H1 (cell line): ENCODE measurements around the gene MACROD1. TPM values are rescaled to one million over a fixed set of nuclear protein-coding genes. Genes with fewer than 3 reads are reported as not detected.

Source experiments
- CTCF ChIA-PET: fragments of 300-600 bp; sonication (Branson Sonifier 250); formaldehyde crosslinking; loops from one replicate; lab custom pipeline; 2021; ENCODE audit not compliant: partially characterized antibody; lab: Charles Lee
- POLR2A ChIA-PET: fragments of 300-600 bp; sonication (Branson Sonifier 250); formaldehyde crosslinking; loops from one replicate; lab custom pipeline; 2021; ENCODE audit warnings: inconsistent platforms; ENCODE audit not compliant: partially characterized antibody; lab: Charles Lee
- DNase-seq, 2 experiments: peaks; one replicate each; pipeline versions ENCODE4 v3.0.0 to v3.0.0-alpha.2; 2010 to 2022; ENCODE audit warnings: low spot score in 2 of 2, low read depth in 1 of 2, mixed read lengths in 1 of 2
- FAIRE-seq: peaks from 2 replicates; lab custom pipeline; 2011; peaks lifted over from hg19 to GRCh38; lab: Jason Lieb, UNC
- H2AFZ ChIP-seq: 2 replicates; pipeline ENCODE4 v1.8.1; 2012; ENCODE audit warnings: low read length, inconsistent platforms
- H2AK5ac ChIP-seq: 2 replicates; pipeline ENCODE4 v1.6.1; 2013; ENCODE audit warnings: low read depth, low read length
- H2BK120ac ChIP-seq: replicated peaks from 2 replicates; pipeline ENCODE3; 2013; ENCODE audit warnings: low read depth, low read length, inconsistent platforms
- H2BK12ac ChIP-seq: 2 replicates; pipeline ENCODE4 v1.6.1; 2013; ENCODE audit warnings: low read depth, low read length
- H2BK15ac ChIP-seq: 2 replicates; pipeline ENCODE4 v1.6.1; 2013; ENCODE audit warnings: low read length
- H2BK20ac ChIP-seq: 2 replicates; pipeline ENCODE4 v1.6.1; 2013; ENCODE audit warnings: low read length
- H2BK5ac ChIP-seq: 2 replicates; pipeline ENCODE4 v1.6.1; 2013; ENCODE audit warnings: low read depth, low read length
- H3K14ac ChIP-seq: 2 replicates; pipeline ENCODE4 v1.6.1; 2013; ENCODE audit warnings: inconsistent platforms; ENCODE audit not compliant: insufficient read length
- H3K18ac ChIP-seq: 2 replicates; pipeline ENCODE4 v1.6.1; 2013; ENCODE audit warnings: low read length; ENCODE audit errors: extremely low read depth
- H3K23ac ChIP-seq: 2 replicates; pipeline ENCODE4 v1.6.1; 2013; ENCODE audit warnings: inconsistent platforms; ENCODE audit not compliant: insufficient read length
- H3K23me2 ChIP-seq: 2 replicates; pipeline ENCODE4 v1.6.1; 2013; ENCODE audit warnings: low read depth, low read length
- H3K27ac ChIP-seq: 2 replicates; pipeline ENCODE4 v1.6.1; 2011; ENCODE audit warnings: low read depth, low read length, inconsistent platforms
- H3K27me3 ChIP-seq, 4 experiments: replicated peaks in 1 of 4; 1 replicate in 1 of 4; 2 replicates in 3 of 4; pipeline versions ENCODE4 v1.6.1 to v1.8.1; 2011 to 2013; ENCODE audit warnings: low read length in 3 of 4, mild to moderate bottlenecking in 3 of 4, inconsistent platforms in 2 of 4, mixed read lengths in 2 of 4, moderate library complexity in 1 of 4; ENCODE audit not compliant: control insufficient read depth in 3 of 4, insufficient read depth in 3 of 4; ENCODE audit errors: extremely low read depth in 1 of 4
- H3K36me3 ChIP-seq, 4 experiments: 2 replicates each; pipeline versions ENCODE4 v1.6.1 to v1.8.1; 2011 to 2013; ENCODE audit warnings: mild to moderate bottlenecking in 4 of 4, low read length in 3 of 4, moderate library complexity in 2 of 4, control low read depth in 1 of 4, inconsistent platforms in 1 of 4; ENCODE audit not compliant: insufficient read depth in 4 of 4, control insufficient read depth in 2 of 4
- H3K4ac ChIP-seq: replicated peaks from 2 replicates; pipeline ENCODE3; 2013; ENCODE audit warnings: low read length, low read depth, mixed read lengths, inconsistent platforms; ENCODE audit not compliant: insufficient read length
- H3K4me1 ChIP-seq, 4 experiments: replicated peaks in 1 of 4; 1 replicate in 1 of 4; 2 replicates in 3 of 4; pipeline versions ENCODE4 v1.6.1 to v1.8.1; 2011 to 2013; ENCODE audit warnings: low read length in 3 of 4, inconsistent platforms in 2 of 4, mixed read lengths in 1 of 4; ENCODE audit not compliant: insufficient read depth in 4 of 4, control insufficient read depth in 3 of 4
- H3K4me2 ChIP-seq, 2 experiments: 2 replicates each; pipeline versions ENCODE4 v1.6.1 to v1.8.1; 2011 to 2013; ENCODE audit warnings: low read depth in 2 of 2, low read length in 2 of 2, control low read depth in 1 of 2, inconsistent platforms in 1 of 2, mild to moderate bottlenecking in 1 of 2; ENCODE audit not compliant: insufficient read depth in 1 of 2
- H3K4me3 ChIP-seq, 4 experiments: fragments of 200-600, 300-600 bp in 1 of 4; sonication (generic), shearing (Covaris generic), sonication (Bioruptor Twin) in 1 of 4; 2 replicates each; pipeline versions ENCODE4 v1.5.1 to v1.8.1; 2011 to 2016; ENCODE audit warnings: low read length in 4 of 4, low read depth in 3 of 4, control low read depth in 2 of 4, inconsistent platforms in 2 of 4, mild to moderate bottlenecking in 2 of 4, mixed read lengths in 1 of 4, moderate library complexity in 1 of 4; ENCODE audit not compliant: insufficient read depth in 2 of 4; ENCODE audit errors: extremely low read depth in 1 of 4
- H3K56ac ChIP-seq: replicated peaks from 2 replicates; pipeline ENCODE3; 2013; ENCODE audit warnings: low read depth, mild to moderate bottlenecking, mixed read lengths, low read length, inconsistent platforms; ENCODE audit not compliant: insufficient read length
- H3K79me1 ChIP-seq: 2 replicates; pipeline ENCODE4 v1.6.1; 2013; ENCODE audit warnings: low read depth, low read length, control low read depth
- H3K79me2 ChIP-seq, 2 experiments: 2 replicates each; pipeline versions ENCODE4 v1.6.1 to v1.8.1; 2012 to 2013; ENCODE audit warnings: low read length in 2 of 2, mild to moderate bottlenecking in 2 of 2, inconsistent platforms in 1 of 2; ENCODE audit not compliant: insufficient read depth in 2 of 2, control insufficient read depth in 1 of 2
- H3K9ac ChIP-seq, 4 experiments: replicated peaks in 1 of 4; 1 replicate in 1 of 4; 2 replicates in 3 of 4; pipeline versions ENCODE4 v1.6.1 to v1.8.1; 2011 to 2013; ENCODE audit warnings: low read depth in 3 of 4, low read length in 3 of 4, control low read depth in 2 of 4, mild to moderate bottlenecking in 2 of 4, moderate library complexity in 2 of 4, inconsistent platforms in 1 of 4; ENCODE audit errors: extremely low read depth in 1 of 4
- H3K9me3 ChIP-seq, 2 experiments: 2 replicates each; pipeline versions ENCODE4 v1.6.1 to v1.8.1; 2012 to 2013; ENCODE audit warnings: mild to moderate bottlenecking in 2 of 2, moderate library complexity in 2 of 2, control low read depth in 1 of 2, inconsistent platforms in 1 of 2, low read depth in 1 of 2, low read length in 1 of 2, mixed read lengths in 1 of 2; ENCODE audit not compliant: insufficient read depth in 2 of 2
- H4K20me1 ChIP-seq, 2 experiments: replicated peaks in 1 of 2; 2 replicates each; pipeline versions ENCODE3 to v1.8.1; 2011 to 2013; ENCODE audit warnings: inconsistent platforms in 2 of 2, low read length in 2 of 2, mild to moderate bottlenecking in 1 of 2; ENCODE audit not compliant: insufficient read depth in 2 of 2, control insufficient read depth in 1 of 2
- H4K5ac ChIP-seq: 2 replicates; pipeline ENCODE4 v1.6.1; 2013; ENCODE audit warnings: low read length, low read depth, mixed read lengths, inconsistent platforms; ENCODE audit not compliant: insufficient read length
- H4K8ac ChIP-seq: 2 replicates; pipeline ENCODE4 v1.8.0; 2013; ENCODE audit warnings: mild to moderate bottlenecking, moderate library complexity, low read length, inconsistent platforms; ENCODE audit not compliant: insufficient read depth; ENCODE audit errors: extremely low read depth
- H4K91ac ChIP-seq: replicated peaks from 2 replicates; pipeline ENCODE3; 2013; ENCODE audit warnings: low read length, mixed read lengths, inconsistent platforms; ENCODE audit not compliant: insufficient read length
- HDAC2 ChIP-seq, 2 experiments: fragments of 300-600 bp in 1 of 2; sonication (generic) in 1 of 2; IDR thresholded peaks; 2 replicates each; pipeline ENCODE4 v1.6.1; 2011 to 2012; ENCODE audit warnings: low read depth in 2 of 2, low read length in 2 of 2, mild to moderate bottlenecking in 2 of 2, moderate library complexity in 2 of 2, borderline replicate concordance in 1 of 2, inconsistent platforms in 1 of 2
- KDM1A ChIP-seq: fragments of 200-600, 300-600 bp; sonication (generic); IDR thresholded peaks from 2 replicates; pipeline ENCODE4 v1.7.1; 2016; ENCODE audit warnings: mild to moderate bottlenecking, low read length, borderline replicate concordance
- RXRA ChIP-seq: IDR thresholded peaks from 2 replicates; pipeline ENCODE4 v1.6.1; 2011; ENCODE audit warnings: low read depth, mild to moderate bottlenecking, low read length, moderate library complexity; ENCODE audit not compliant: insufficient read depth
- SAP30 ChIP-seq: fragments of 300-600 bp; sonication (generic); IDR thresholded peaks from 2 replicates; pipeline ENCODE4 v1.7.1; 2012; ENCODE audit warnings: low read length, moderate library complexity, mild to moderate bottlenecking, inconsistent platforms; ENCODE audit not compliant: insufficient read depth, insufficient replicate concordance
- WGBS, 2 experiments: shearing (Covaris generic) in 1 of 2; methylation state at CpG; one replicate each; pipeline versions ENCODE4 v1.1.6 to v1.1.7; 2013 to 2015; ENCODE audit warnings: low lambda C conversion rate in 2 of 2, mixed read lengths in 2 of 2, inconsistent platforms in 1 of 2, low coverage in 1 of 2, missing lambda C conversion rate in 1 of 2; ENCODE audit not compliant: insufficient replicate concordance in 2 of 2, insufficient coverage in 1 of 2, insufficient read length in 1 of 2; ENCODE audit errors: extremely low coverage in 1 of 2, missing lambda C conversion rate in 1 of 2; 5-methylcytosine and 5-hydroxymethylcytosine counted together
- polyA plus RNA-seq, 7 experiments: library from polyadenylated mRNA; depleted of rRNA in 3 of 7; stranded (reverse) in 5 of 7; unstranded in 2 of 7; fragments of >200 nt in 5 of 7; fragments of 200-250 nt in 2 of 7; gene quantifications; 1 replicate in 5 of 7; 2 replicates in 1 of 7; 4 replicates in 1 of 7; pipeline versions ENCODE4 v1.2.1 to v1.2.3, GENCODE V29; 2011 to 2013; ENCODE audit warnings: missing spikeins in 2 of 7, mixed read lengths in 2 of 7
- total RNA-seq: library from RNA; stranded (reverse); fragmentation: NEBNext Ultra II Directional; extraction: Animal tissue kit (Norgen Biotek cat#: 25700); gene quantifications from 2 replicates; pipeline ENCODE4 v1.2.1, GENCODE V29; 2021
- TF ChIP-seq, protein P1 (sequence below): IDR thresholded peaks from 2 replicates; pipeline ENCODE4 v1.6.1; 2012; ENCODE audit warnings: inconsistent platforms

Gene MACROD1
- total and polyA plus RNA-seq, 2 of the 8 experiments (the other 6 are each of a cell fraction or from before 2014, with no cell fraction given) = 19.5 to 34.1 TPM

GRCh38 chr11:64000740-64001483 is 165.0 kb downstream of the MACROD1 start:
- Histone ChIP-seq H3K23ac (no peak overlapping the region), H3K36me3 (peaks cover 6 to 17% (median 10%) of the 10 kb centered on the region in 4 experiments), H4K20me1 (peaks cover 4 to 20% of the 10 kb centered on the region in 2 experiments), H2BK5ac (no peak overlapping the region), H2BK20ac (no peak overlapping the region), H3K79me2 (no peaks in the 10 kb centered on the region), H3K9ac (no peak overlapping the region), H3K56ac (no peak overlapping the region), H3K4me3 (peak overlapping the region in 2 of 4 experiments; percentile 9 to 61; a peak in 4 of 8 replicates), H3K23me2 (peaks cover 18% of the 10 kb centered on the region; the same call in 1 of the 2 replicates), H2AK5ac (0 out of 2 replicates have a peak overlapping the region, but pooled peaks have one; percentile 49), H3K79me1 (peaks cover 2% of the 10 kb centered on the region; the same call in 1 of the 2 replicates), H3K4me1 (peaks cover 2 to 23% (median 12%) of the 10 kb centered on the region in 4 experiments; a peak in 6 of 7 replicates), H3K14ac (no peak overlapping the region), H3K27me3 (peaks cover 12 to 43% (median 31%) of the 10 kb centered on the region in 4 experiments), H2BK120ac (no peak overlapping the region), H4K5ac (no peak overlapping the region), H3K4ac (no peak overlapping the region), H2AFZ (no peak overlapping the region), H3K9me3 (no peaks in the 10 kb centered on the region), H2BK15ac (peak overlapping the region; percentile 81; the same call in 1 of the 2 replicates), H4K8ac (peak overlapping the region; percentile 48; the same call in 1 of the 2 replicates), H3K4me2 (peak overlapping the region; percentile 70 to 98), H2BK12ac (no peak overlapping the region), H4K91ac (no peak overlapping the region), H3K18ac (no peak overlapping the region), H3K27ac (no peak overlapping the region)
- ChIA-PET CTCF (interaction anchor here (0.9 to 6.8 kb wide), 40 partner anchors 8 to 300 kb away, joined by 3 to 171 read pairs (median 6); partner anchors contain the start of genes FLRT1 and STIP1), POLR2A (interaction anchor here (0.8 to 5.1 kb wide), 15 partner anchors 11 to 206 kb away, joined by 3 to 46 read pairs (median 3); partner anchors contain the start of genes COX8A, FERMT3 and OTUB1)
- DNase-seq (no peak), FAIRE-seq (no peak)
- WGBS, 2 experiments = 52% methylated on average over 41 of the region's 60 CpGs; no CpG with 5 or more reads in 1 of the 2 experiments
- TF ChIP-seq KDM1A (peak; percentile 96), SAP30 (no peak), HDAC2 (IDR thresholded peaks at IDR 0.05; ENCODE audit: borderline replicate concordance in 1 of 2, low read depth in 2 of 2, low read length in 2 of 2) (0 out of 4 replicates have a peak, but pooled peaks of 1 of the 2 experiments have one; percentile 10), RXRA (no peak)
- TF ChIP-seq, protein P1, sequence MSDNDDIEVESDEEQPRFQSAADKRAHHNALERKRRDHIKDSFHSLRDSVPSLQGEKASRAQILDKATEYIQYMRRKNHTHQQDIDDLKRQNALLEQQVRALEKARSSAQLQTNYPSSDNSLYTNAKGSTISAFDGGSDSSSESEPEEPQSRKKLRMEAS = 0 out of 2 replicates have a peak, but pooled peaks have one; percentile 1
